GM12891 (cell line): ENCODE data around the gene DNM2.

Experiments used
- DNase-seq: peaks from one replicate; pipeline ENCODE4 v3.0.0; 2011; ENCODE audit warnings: low spot score; ENCODE audit not compliant: insufficient read length
- FAIRE-seq: peaks from 2 replicates; lab custom pipeline; 2011; peaks lifted over from hg19 to GRCh38; lab: Jason Lieb, UNC
- PAX5 ChIP-seq: IDR thresholded peaks from 2 replicates; pipeline ENCODE4 v1.6.1; 2011; ENCODE audit warnings: low read length, moderate library complexity, mild to moderate bottlenecking; ENCODE audit not compliant: insufficient read depth, severe bottlenecking
- POLR2A ChIP-seq: IDR thresholded peaks from 2 replicates; pipeline ENCODE4 v1.6.1; 2011; ENCODE audit warnings: low read depth, low read length, control low read depth
- POLR2AphosphoS5 ChIP-seq: IDR thresholded peaks from 2 replicates; pipeline ENCODE4 v1.6.1; 2011; ENCODE audit warnings: low read depth, low read length, control low read depth
- POU2F2 ChIP-seq: IDR thresholded peaks from 2 replicates; pipeline ENCODE4 v1.6.1; 2011; ENCODE audit warnings: low read depth, mild to moderate bottlenecking, control low read depth, low read length, moderate library complexity
- SPI1 ChIP-seq: IDR thresholded peaks from 2 replicates; pipeline ENCODE4 v1.6.1; 2011; ENCODE audit warnings: low read depth, low read length, control low read depth
- TAF1 ChIP-seq: IDR thresholded peaks from 2 replicates; pipeline ENCODE4 v1.6.1; 2011; ENCODE audit warnings: low read depth, low read length, control low read depth

DNM2 gene

GRCh38 chr19:10725415-10725814, 7.5 kb downstream of the DNM2 start:
- no peak for DNase-seq
- FAIRE-seq = no peak
- TF ChIP-seq SPI1 = no peak
- no peak for TF ChIP-seq POU2F2
- no peak for TF ChIP-seq POLR2AphosphoS5
- no peak for TF ChIP-seq PAX5
- no peak for TF ChIP-seq TAF1
- TF ChIP-seq POLR2A = no peak

- no peak for FAIRE-seq
- TF ChIP-seq POU2F2 = no peak
- no peak for TF ChIP-seq POLR2A
- TF ChIP-seq SPI1 = no peak
- TF ChIP-seq POLR2AphosphoS5 = no peak
- TF ChIP-seq TAF1 = no peak
- no peak for TF ChIP-seq PAX5
- no peak for DNase-seq
Observed at GRCh38 chr19:10726268-10726667, 8.4 kb downstream of the DNM2 start.

GRCh38 chr19:10727685-10728201, 9.9 kb downstream of the DNM2 start:
- no peak for FAIRE-seq
- no peak for DNase-seq
- no peak for TF ChIP-seq TAF1
- no peak for TF ChIP-seq POLR2A
- no peak for TF ChIP-seq POLR2AphosphoS5
- no peak for TF ChIP-seq SPI1
- no peak for TF ChIP-seq PAX5
- TF ChIP-seq POU2F2 = no peak

GRCh38 chr19:10729411-10729810, 11.5 kb downstream of the DNM2 start:
- no peak for FAIRE-seq
- TF ChIP-seq TAF1 (no peak), POLR2A (no peak), SPI1 (no peak), PAX5 (no peak), POLR2AphosphoS5 (no peak), POU2F2 (no peak)

GRCh38 chr19:10730932-10731331, 13.1 kb downstream of the DNM2 start:
- no peak for TF ChIP-seq POLR2A
- no peak for TF ChIP-seq POU2F2
- no peak for TF ChIP-seq PAX5
- TF ChIP-seq SPI1 = no peak
- no peak for TF ChIP-seq TAF1
- no peak for TF ChIP-seq POLR2AphosphoS5
- peak; percentile 83 for FAIRE-seq
- no peak for DNase-seq

More at GRCh38 chr19:10729411-10729810, 11.5 kb downstream of the DNM2 start:
- no peak for DNase-seq

GRCh38 chr19:10735741-10736140, 17.9 kb downstream of the DNM2 start:
- no peak for DNase-seq
- FAIRE-seq = no peak
- TF ChIP-seq POU2F2 = no peak
- no peak for TF ChIP-seq PAX5
- TF ChIP-seq POLR2AphosphoS5 = no peak

- FAIRE-seq (no peak), DNase-seq (no peak)
- TF ChIP-seq SPI1 (no peak), POLR2AphosphoS5 (no peak), POLR2A (no peak), POU2F2 (no peak), TAF1 (no peak), PAX5 (no peak)
Observed at GRCh38 chr19:10736189-10736588, 18.3 kb downstream of the DNM2 start.

GRCh38 chr19:10736916-10737551, 19.2 kb downstream of the DNM2 start:
- TF ChIP-seq TAF1 = no peak
- no peak for TF ChIP-seq POU2F2
- TF ChIP-seq POLR2A = no peak
- TF ChIP-seq POLR2AphosphoS5 = no peak
- TF ChIP-seq PAX5 = no peak
- TF ChIP-seq SPI1 = no peak
- DNase-seq (no peak), FAIRE-seq (no peak)

- no peak for DNase-seq
- TF ChIP-seq SPI1 = no peak
- no peak for TF ChIP-seq PAX5
- TF ChIP-seq POLR2A = no peak
- TF ChIP-seq POLR2AphosphoS5 = no peak
- no peak for TF ChIP-seq TAF1
- no peak for TF ChIP-seq POU2F2
- FAIRE-seq = peak; percentile 69
Observed at GRCh38 chr19:10737722-10738121, 19.8 kb downstream of the DNM2 start.

- TF ChIP-seq POLR2AphosphoS5 = no peak
- no peak for TF ChIP-seq POLR2A
- no peak for TF ChIP-seq TAF1
- no peak for TF ChIP-seq SPI1
- no peak for TF ChIP-seq PAX5
- no peak for TF ChIP-seq POU2F2
- DNase-seq (no peak), FAIRE-seq (no peak)
Observed at GRCh38 chr19:10740798-10741197, 22.9 kb downstream of the DNM2 start.
